HepG2 (cell line): ENCODE results near the gene ANO2. TPM values are rescaled to one million over a fixed set of nuclear protein-coding genes. Genes with fewer than 3 reads are reported as not detected.

Source experiments
- ADNP ChIP-seq: sonication (generic); formaldehyde crosslinking; IDR thresholded peaks from 2 replicates; pipeline ENCODE4 v1.4.0; 2020; ENCODE audit warnings: missing genetic modification reagents
- ATF3 ChIP-seq: sonication (generic); formaldehyde crosslinking; IDR thresholded peaks from 2 replicates; pipeline ENCODE4 v1.4.0; 2020; ENCODE audit warnings: missing genetic modification reagents
- CTCF ChIP-seq: sonication (generic); formaldehyde crosslinking; IDR thresholded peaks from 2 replicates; pipeline ENCODE4 v1.5.0; 2020; ENCODE audit warnings: mild to moderate bottlenecking, missing genetic modification reagents, moderate library complexity
- GATAD2A ChIP-seq: IDR thresholded peaks from 2 replicates; pipeline ENCODE4 v1.6.1; 2016
- GRHL1 ChIP-seq: sonication (generic); formaldehyde crosslinking; conservative IDR thresholded peaks from 2 replicates; pipeline ENCODE4 v1.8.0; 2022; ENCODE audit warnings: missing genetic modification reagents
- HNRNPK ChIP-seq: fragments of 200-400 bp; formaldehyde crosslinking; IDR thresholded peaks from 2 replicates; pipeline ENCODE4 v1.6.1; 2018; ENCODE audit warnings: low read length, low read depth, moderate library complexity, mild to moderate bottlenecking; ENCODE audit not compliant: poor library complexity, severe bottlenecking
- HNRNPLL ChIP-seq: fragments of 200-400 bp; formaldehyde crosslinking; IDR thresholded peaks from 2 replicates; pipeline ENCODE4 v1.6.1; 2017; ENCODE audit warnings: mild to moderate bottlenecking, low read depth, low read length; ENCODE audit not compliant: poor library complexity, severe bottlenecking
- KDM2A ChIP-seq: sonication (generic); formaldehyde crosslinking; IDR thresholded peaks from 2 replicates; pipeline ENCODE4 v1.4.0; 2020; ENCODE audit warnings: low read depth, missing genetic modification reagents, borderline replicate concordance
- MEIS2 ChIP-seq: sonication (generic); formaldehyde crosslinking; IDR thresholded peaks from 2 replicates; pipeline ENCODE4 v1.9.0; 2021; ENCODE audit warnings: mild to moderate bottlenecking, missing genetic modification reagents
- MYC ChIP-seq: sonication (generic); formaldehyde crosslinking; IDR thresholded peaks from 2 replicates; pipeline ENCODE4 v1.9.0; 2021; ENCODE audit warnings: missing genetic modification reagents, borderline replicate concordance
- NR2C2 ChIP-seq: sonication (generic); formaldehyde crosslinking; IDR thresholded peaks from 2 replicates; pipeline ENCODE4 v1.4.0; 2020; ENCODE audit warnings: missing genetic modification reagents, mild to moderate bottlenecking, moderate library complexity, borderline replicate concordance
- PATZ1 ChIP-seq: sonication (generic); formaldehyde crosslinking; IDR thresholded peaks from 2 replicates; pipeline ENCODE4 v1.4.0; 2020; ENCODE audit warnings: missing genetic modification reagents
- POLR2AphosphoS2 ChIP-seq: IDR thresholded peaks from 2 replicates; pipeline ENCODE4 v1.6.1; 2011; ENCODE audit warnings: low read depth, low read length, improper control_type of control experiment
- RAD21 ChIP-seq: fragments of 450-650 bp; formaldehyde crosslinking; IDR thresholded peaks from 2 replicates; pipeline ENCODE4 v1.5.0; 2020; ENCODE audit warnings: mild to moderate bottlenecking
- SMAD9 ChIP-seq: sonication (generic); formaldehyde crosslinking; IDR thresholded peaks from 2 replicates; pipeline ENCODE4 v1.5.1; 2020; ENCODE audit warnings: mild to moderate bottlenecking, missing genetic modification reagents
- STAG1 ChIP-seq: sonication (generic); formaldehyde crosslinking; IDR thresholded peaks from 2 replicates; pipeline ENCODE4 v1.4.0; 2020; ENCODE audit warnings: missing genetic modification reagents
- ZFAT ChIP-seq: sonication (generic); formaldehyde crosslinking; conservative IDR thresholded peaks from 2 replicates; pipeline ENCODE4 v1.8.1; 2023; ENCODE audit warnings: missing genetic modification reagents, inconsistent platforms
- ZNF253 ChIP-seq: sonication (generic); formaldehyde crosslinking; IDR thresholded peaks from 2 replicates; pipeline ENCODE4 v1.8.0; 2022; ENCODE audit warnings: mild to moderate bottlenecking, missing genetic modification reagents, borderline replicate concordance
- ZNF619 ChIP-seq: sonication (generic); formaldehyde crosslinking; IDR thresholded peaks from 2 replicates; pipeline ENCODE4 v1.4.0; 2020; ENCODE audit warnings: mild to moderate bottlenecking, missing genetic modification reagents
- ZNF792 ChIP-seq: IDR thresholded peaks from 2 replicates; pipeline ENCODE4 v1.6.1; 2016
- polyA plus RNA-seq, 8 experiments: library from polyadenylated mRNA; depleted of rRNA in 3 of 8; stranded (reverse) in 7 of 8; unstranded in 1 of 8; fragments of >200 nt; fragmentation: Illumina TruSeq in 4 of 8; extraction: Trizol in 4 of 8; gene quantifications; 2 replicates each; pipeline versions ENCODE4 v1.2.1 to v1.2.3, GENCODE V29; 2011 to 2016; ENCODE audit warnings: low read depth in 4 of 8, missing spikeins in 1 of 8, mixed read lengths in 1 of 8; ENCODE audit not compliant: insufficient read depth in 1 of 8
- total RNA-seq, 5 experiments: library from RNA; depleted of rRNA; stranded (reverse); fragments of >200 nt; fragmentation: Illumina TruSeq; extraction: Trizol; gene quantifications; 2 replicates each; pipeline ENCODE4 v1.2.3, GENCODE V29; 2016; ENCODE audit warnings: low read depth in 1 of 5

The ANO2 gene
- total and polyA plus RNA-seq, 2 of the 13 experiments (the other 11 are each of a cell fraction or from before 2014, with no cell fraction given): 0.18 TPM; not detected in 1

- TF ChIP-seq MYC (no peak), ZFAT (CRISPR knock-in tag) (no peak), KDM2A (0 out of 2 replicates have a peak, but pooled peaks have one; percentile 24), HNRNPK (no peak), GRHL1 (CRISPR knock-in tag) (no peak), ZNF619 (CRISPR knock-in tag) (no peak), STAG1 (CRISPR knock-in tag) (peak; percentile 39), ATF3 (CRISPR knock-in tag) (no peak), HNRNPLL (no peak), ZNF253 (CRISPR knock-in tag) (no peak), PATZ1 (no peak), CTCF (CRISPR knock-in tag) (peak; percentile 82), POLR2AphosphoS2 (no peak), ADNP (CRISPR knock-in tag) (no peak), ZNF792 (CRISPR knock-in tag) (no peak), SMAD9 (CRISPR knock-in tag) (no peak), MEIS2 (CRISPR knock-in tag) (no peak), NR2C2 (CRISPR knock-in tag) (no peak), GATAD2A (CRISPR knock-in tag) (no peak), RAD21 (CRISPR knock-in tag) (0 out of 2 replicates have a peak, but pooled peaks have one; percentile 18)
These were observed 20.9 kb upstream of the ANO2 start (continued) for GRCh38 chr12:5965950-5966383.
